HL-60 (cell line): ENCODE results near the gene BRPF3.

Experiments
- DNase-seq, 2 experiments: peaks; one replicate each; pipeline ENCODE4 v3.0.0-alpha.2; 2010 to 2020; ENCODE audit warnings: low read depth in 1 of 2, low spot score in 1 of 2
- H3K27ac ChIP-seq: fragments of 250-450 bp; sonication (Bioruptor Pico); replicated peaks from 2 replicates; pipeline ENCODE4 v1.5.1; 2020; ENCODE audit warnings: mild to moderate bottlenecking, moderate library complexity
- H3K27me3 ChIP-seq: fragments of 250-450 bp; sonication (Bioruptor Pico); 2 replicates; pipeline ENCODE4 v1.5.1; 2021; ENCODE audit warnings: mild to moderate bottlenecking, moderate library complexity; ENCODE audit not compliant: insufficient read depth, poor library complexity, severe bottlenecking
- H3K4me3 ChIP-seq: replicated peaks from 2 replicates; pipeline ENCODE4 v1.5.1; 2011; ENCODE audit warnings: mild to moderate bottlenecking, control low read depth, low read length; ENCODE audit not compliant: insufficient read depth
- CTCF ChIP-seq: IDR thresholded peaks from one replicate; pipeline ENCODE4 v1.5.1; 2011; ENCODE audit warnings: low read length, control low read depth, inconsistent platforms; ENCODE audit not compliant: insufficient read depth
- GABPA ChIP-seq: IDR thresholded peaks from 2 replicates; pipeline ENCODE4 v1.6.1; 2012; ENCODE audit warnings: low read depth
- POLR2AphosphoS5 ChIP-seq: IDR thresholded peaks from 2 replicates; pipeline ENCODE4 v1.6.1; 2012; ENCODE audit warnings: low read depth
- SPI1 ChIP-seq: IDR thresholded peaks from 2 replicates; pipeline ENCODE4 v1.6.1; 2012; ENCODE audit warnings: low read depth, mild to moderate bottlenecking, borderline replicate concordance
- TF ChIP-seq, protein P1 (sequence below): IDR thresholded peaks from 2 replicates; pipeline ENCODE4 v1.6.1; 2012; ENCODE audit warnings: low read depth; ENCODE audit not compliant: insufficient replicate concordance

BRPF3 gene

GRCh38 chr6:36184311-36184710 is 12.2 kb upstream of the BRPF3 start:
- Histone ChIP-seq H3K4me3 (no peak overlapping the region), H3K27me3 (no peaks in the 10 kb centered on the region), H3K27ac (no peak overlapping the region)
- TF ChIP-seq POLR2AphosphoS5 = no peak
- TF ChIP-seq, protein P1, sequence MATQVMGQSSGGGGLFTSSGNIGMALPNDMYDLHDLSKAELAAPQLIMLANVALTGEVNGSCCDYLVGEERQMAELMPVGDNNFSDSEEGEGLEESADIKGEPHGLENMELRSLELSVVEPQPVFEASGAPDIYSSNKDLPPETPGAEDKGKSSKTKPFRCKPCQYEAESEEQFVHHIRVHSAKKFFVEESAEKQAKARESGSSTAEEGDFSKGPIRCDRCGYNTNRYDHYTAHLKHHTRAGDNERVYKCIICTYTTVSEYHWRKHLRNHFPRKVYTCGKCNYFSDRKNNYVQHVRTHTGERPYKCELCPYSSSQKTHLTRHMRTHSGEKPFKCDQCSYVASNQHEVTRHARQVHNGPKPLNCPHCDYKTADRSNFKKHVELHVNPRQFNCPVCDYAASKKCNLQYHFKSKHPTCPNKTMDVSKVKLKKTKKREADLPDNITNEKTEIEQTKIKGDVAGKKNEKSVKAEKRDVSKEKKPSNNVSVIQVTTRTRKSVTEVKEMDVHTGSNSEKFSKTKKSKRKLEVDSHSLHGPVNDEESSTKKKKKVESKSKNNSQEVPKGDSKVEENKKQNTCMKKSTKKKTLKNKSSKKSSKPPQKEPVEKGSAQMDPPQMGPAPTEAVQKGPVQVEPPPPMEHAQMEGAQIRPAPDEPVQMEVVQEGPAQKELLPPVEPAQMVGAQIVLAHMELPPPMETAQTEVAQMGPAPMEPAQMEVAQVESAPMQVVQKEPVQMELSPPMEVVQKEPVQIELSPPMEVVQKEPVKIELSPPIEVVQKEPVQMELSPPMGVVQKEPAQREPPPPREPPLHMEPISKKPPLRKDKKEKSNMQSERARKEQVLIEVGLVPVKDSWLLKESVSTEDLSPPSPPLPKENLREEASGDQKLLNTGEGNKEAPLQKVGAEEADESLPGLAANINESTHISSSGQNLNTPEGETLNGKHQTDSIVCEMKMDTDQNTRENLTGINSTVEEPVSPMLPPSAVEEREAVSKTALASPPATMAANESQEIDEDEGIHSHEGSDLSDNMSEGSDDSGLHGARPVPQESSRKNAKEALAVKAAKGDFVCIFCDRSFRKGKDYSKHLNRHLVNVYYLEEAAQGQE = peak; percentile 82
- no peak for DNase-seq

- Histone ChIP-seq H3K27me3 (no peaks in the 10 kb centered on the region), H3K27ac (no peak overlapping the region), H3K4me3 (no peak overlapping the region)
- DNase-seq = no peak
- TF ChIP-seq GABPA (no peak), POLR2AphosphoS5 (no peak), CTCF (no peak), SPI1 (no peak)
- TF ChIP-seq, protein P1 = no peak
These were observed 10.3 kb upstream of the BRPF3 start for GRCh38 chr6:36186199-36186598.

GRCh38 chr6:36187446-36187845 is 9.1 kb upstream of the BRPF3 start:
- DNase-seq = no peak
- TF ChIP-seq CTCF (no peak), GABPA (no peak), POLR2AphosphoS5 (no peak), SPI1 (no peak)
- TF ChIP-seq, protein P1 = no peak
- Histone ChIP-seq H3K27ac (no peak overlapping the region), H3K4me3 (no peak overlapping the region), H3K27me3 (no peaks in the 10 kb centered on the region)
